ENCODE results near the gene KIF6.
"Not testable (repeated sequence)": the region's sequence is repeated elsewhere in the genome, so short reads cannot be mapped to it uniquely, and the experiment has no call there.

KIF6 gene

GRCh38 chr6:39508515-39508914, 216.7 kb downstream of the KIF6 start:
- no peak for DNase-seq (ENCODE audit: low spot score)
- no peak overlapping the region for H3K27ac ChIP-seq
- TF ChIP-seq, protein P1, sequence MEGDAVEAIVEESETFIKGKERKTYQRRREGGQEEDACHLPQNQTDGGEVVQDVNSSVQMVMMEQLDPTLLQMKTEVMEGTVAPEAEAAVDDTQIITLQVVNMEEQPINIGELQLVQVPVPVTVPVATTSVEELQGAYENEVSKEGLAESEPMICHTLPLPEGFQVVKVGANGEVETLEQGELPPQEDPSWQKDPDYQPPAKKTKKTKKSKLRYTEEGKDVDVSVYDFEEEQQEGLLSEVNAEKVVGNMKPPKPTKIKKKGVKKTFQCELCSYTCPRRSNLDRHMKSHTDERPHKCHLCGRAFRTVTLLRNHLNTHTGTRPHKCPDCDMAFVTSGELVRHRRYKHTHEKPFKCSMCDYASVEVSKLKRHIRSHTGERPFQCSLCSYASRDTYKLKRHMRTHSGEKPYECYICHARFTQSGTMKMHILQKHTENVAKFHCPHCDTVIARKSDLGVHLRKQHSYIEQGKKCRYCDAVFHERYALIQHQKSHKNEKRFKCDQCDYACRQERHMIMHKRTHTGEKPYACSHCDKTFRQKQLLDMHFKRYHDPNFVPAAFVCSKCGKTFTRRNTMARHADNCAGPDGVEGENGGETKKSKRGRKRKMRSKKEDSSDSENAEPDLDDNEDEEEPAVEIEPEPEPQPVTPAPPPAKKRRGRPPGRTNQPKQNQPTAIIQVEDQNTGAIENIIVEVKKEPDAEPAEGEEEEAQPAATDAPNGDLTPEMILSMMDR (IDR thresholded peaks at IDR 0.05) = no peak
- H3K4me3 ChIP-seq = no peak overlapping the region

DNA sequence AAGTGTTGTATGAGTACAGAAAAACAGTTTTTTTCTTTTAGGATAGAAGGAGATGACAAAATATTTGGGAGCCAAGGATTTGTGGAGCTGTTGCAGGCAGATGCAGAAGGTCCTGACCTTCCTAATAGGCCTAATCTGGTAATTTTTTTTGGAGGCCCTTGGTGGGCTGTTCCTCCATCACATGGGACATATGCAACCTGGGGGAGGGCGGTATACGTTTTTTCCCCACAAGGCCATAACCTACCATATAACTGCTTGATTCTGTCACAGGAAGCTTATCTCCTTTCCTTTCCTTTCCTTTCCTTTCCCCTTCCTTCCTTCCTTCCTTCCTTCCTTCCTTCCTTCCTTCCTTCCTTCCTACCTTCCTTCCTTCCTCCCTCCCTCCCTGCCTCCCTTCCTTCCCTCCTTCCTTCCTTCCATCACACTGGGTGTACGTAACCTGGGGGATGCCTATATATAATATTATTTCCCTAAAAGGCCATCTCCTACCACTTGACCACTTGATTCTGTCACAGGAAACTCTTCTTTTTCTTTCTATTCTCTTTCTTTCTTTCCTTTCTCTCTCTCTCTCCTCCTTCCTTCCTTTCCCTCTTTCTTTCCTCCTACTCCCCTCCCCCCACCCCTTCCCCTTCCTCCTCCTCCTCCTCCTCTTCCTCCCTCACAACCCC, 217.7 kb downstream of the KIF6 start:
- H3K4me3 ChIP-seq = no peak overlapping the region
- TF ChIP-seq, protein P1 (IDR thresholded peaks at IDR 0.05) = no peak
- no peak for DNase-seq (ENCODE audit: low spot score)
- no peak overlapping the region for H3K27ac ChIP-seq

GRCh38 chr6:39502362-39502955, 222.7 kb downstream of the KIF6 start:
- not testable (repeated sequence) for H3K27ac ChIP-seq

DNA sequence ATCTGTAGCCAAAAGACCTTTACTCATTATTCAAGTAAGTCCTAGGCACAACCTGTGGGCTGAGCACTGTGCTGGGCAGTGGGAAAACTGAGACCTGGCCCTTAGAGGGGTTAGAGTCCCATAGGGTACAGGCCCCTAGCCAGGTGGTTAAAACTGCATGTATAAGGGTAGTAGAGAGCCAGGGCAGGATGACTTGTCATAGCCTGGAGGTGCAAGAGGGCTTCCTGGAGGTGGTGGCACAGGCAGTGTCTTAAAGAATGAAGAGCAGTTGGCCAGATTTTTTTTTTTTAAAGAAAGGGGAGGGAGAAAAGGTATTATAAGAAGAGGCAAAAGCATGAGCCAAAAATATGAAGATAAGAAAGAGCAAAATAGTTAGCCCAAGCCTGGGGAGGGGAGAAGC, 226.2 kb downstream of the KIF6 start:
- TF ChIP-seq, protein P1 (IDR thresholded peaks at IDR 0.05) = no peak

More at GRCh38 chr6:39502362-39502955, 222.7 kb downstream of the KIF6 start:
- not testable (repeated sequence) for DNase-seq (ENCODE audit: low spot score); H3K4me3 ChIP-seq

GRCh38 chr6:39498096-39498495, 227.1 kb downstream of the KIF6 start:
- Histone ChIP-seq H3K27ac (no peak overlapping the region), H3K4me3 (no peak overlapping the region)
- no peak for DNase-seq (ENCODE audit: low spot score)
- TF ChIP-seq, protein P1 (IDR thresholded peaks at IDR 0.05) = no peak

More for the DNA sequence above, 226.2 kb downstream of the KIF6 start:
- H3K27ac ChIP-seq = no peak overlapping the region
- no peak overlapping the region for H3K4me3 ChIP-seq
- DNase-seq (ENCODE audit: low spot score) = no peak

DNA sequence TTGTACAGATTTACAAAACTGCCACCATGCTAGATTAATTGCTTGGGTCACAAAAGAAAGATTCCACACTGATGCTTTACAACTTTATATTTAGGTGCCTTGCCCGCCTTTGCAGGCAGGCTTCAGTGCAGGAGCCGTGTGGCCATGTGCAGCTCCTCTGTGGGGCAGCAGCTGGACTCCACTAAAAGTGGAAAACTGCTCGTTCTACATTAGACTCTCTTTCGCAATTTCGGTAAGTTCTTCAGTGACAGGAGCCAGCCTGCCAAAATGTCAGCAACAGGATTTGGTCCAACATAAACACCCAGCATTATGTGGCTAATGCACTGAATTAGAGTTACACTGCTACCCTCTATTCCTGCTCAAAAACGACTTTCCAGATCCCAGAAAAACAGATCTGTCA, 228.3 kb downstream of the KIF6 start:
- Histone ChIP-seq H3K27ac (peak overlapping the region in 1 of 2 donors; percentile 42), H3K4me3 (no peak overlapping the region)
- TF ChIP-seq, protein P1 (IDR thresholded peaks at IDR 0.05) = no peak
- peak; percentile 79 for DNase-seq (ENCODE audit: low spot score)

- H3K27ac ChIP-seq = no peak overlapping the region
- H3K4me3 ChIP-seq = no peak overlapping the region
- no peak for DNase-seq (ENCODE audit: low spot score)
- TF ChIP-seq, protein P1 (IDR thresholded peaks at IDR 0.05) = no peak
Measured at GRCh38 chr6:39496456-39496855, 228.8 kb downstream of the KIF6 start.
